GM19193 (cell line): ENCODE measurements around the gene MCEMP1.

Experiments used
- POLR2A ChIP-seq: IDR thresholded peaks from 4 replicates; pipeline ENCODE4 v1.6.1; 2011; ENCODE audit not compliant: insufficient read depth, insufficient read length; ENCODE audit errors: extremely low read depth

Gene MCEMP1

GRCh38 chr19:7699003-7699402 is 22.1 kb downstream of the MCEMP1 start:
- peak; percentile 28 for TF ChIP-seq POLR2A

- TF ChIP-seq POLR2A, result peak; percentile 16
Measured at GRCh38 chr19:7699417-7700401, 22.8 kb downstream of the MCEMP1 start.

- no peak for TF ChIP-seq POLR2A
Measured at GRCh38 chr19:7701049-7701653, 24.3 kb downstream of the MCEMP1 start.

GRCh38 chr19:7701654-7702457 is 25.0 kb downstream of the MCEMP1 start, which contains the start of gene FCER2:
Gene FCER2 (minus strand): TSS chr19:7702131. CDS start chr19:7699760, 2,371 bp downstream.
- peak; percentile 57 for TF ChIP-seq POLR2A

- no peak for TF ChIP-seq POLR2A
Measured at GRCh38 chr19:7703332-7703731, 26.4 kb downstream of the MCEMP1 start.

- TF ChIP-seq POLR2A, result no peak
Measured at GRCh38 chr19:7704280-7705060, 27.6 kb downstream of the MCEMP1 start.

- TF ChIP-seq POLR2A, result no peak
Measured at GRCh38 chr19:7705387-7706187, 28.7 kb downstream of the MCEMP1 start.

- no peak for TF ChIP-seq POLR2A
Measured at GRCh38 chr19:7706188-7706954, 29.5 kb downstream of the MCEMP1 start.

GRCh38 chr19:7706955-7707456 is 30.1 kb downstream of the MCEMP1 start:
- TF ChIP-seq POLR2A, result no peak

GRCh38 chr19:7709932-7710460 is 33.1 kb downstream of the MCEMP1 start:
- TF ChIP-seq POLR2A, result no peak

GRCh38 chr19:7710616-7711015 is 33.7 kb downstream of the MCEMP1 start:
- no peak for TF ChIP-seq POLR2A

GRCh38 chr19:7715671-7716070 is 38.8 kb downstream of the MCEMP1 start:
- TF ChIP-seq POLR2A, result no peak
